KMS-11 (cell line): ENCODE measurements around the gene HES3.

ENCODE experiments used
- H2AFZ ChIP-seq: fragments of 200-600 bp; sonication (generic); 2 replicates; pipeline ENCODE4 v1.6.1; 2016; ENCODE audit warnings: antibody characterized with exemption, mixed run types, low read depth
- H3K27ac ChIP-seq: fragments of 200-600 bp; sonication (generic); 2 replicates; pipeline ENCODE4 v1.6.1; 2016; ENCODE audit warnings: mild to moderate bottlenecking, mixed run types
- H3K27me3 ChIP-seq: fragments of 200-600 bp; sonication (generic); 2 replicates; pipeline ENCODE4 v1.6.1; 2017; ENCODE audit warnings: mild to moderate bottlenecking, low read depth, mixed run types, moderate library complexity; ENCODE audit not compliant: insufficient read depth
- H3K36me3 ChIP-seq: fragments of 200-600 bp; sonication (generic); 2 replicates; pipeline ENCODE4 v1.6.1; 2017; ENCODE audit warnings: mild to moderate bottlenecking, mixed run types; ENCODE audit not compliant: insufficient read depth
- H3K4me1 ChIP-seq: fragments of 200-600 bp; sonication (generic); 2 replicates; pipeline ENCODE4 v1.6.1; 2016; ENCODE audit warnings: mild to moderate bottlenecking, low read depth, mixed run types; ENCODE audit not compliant: poor library complexity, severe bottlenecking
- H3K4me2 ChIP-seq: fragments of 200-600 bp; sonication (generic); 2 replicates; pipeline ENCODE4 v1.7.0; 2016; ENCODE audit warnings: mild to moderate bottlenecking, mixed run types
- H3K4me3 ChIP-seq: fragments of 200-600 bp; sonication (generic); IDR thresholded peaks from 2 replicates; pipeline ENCODE4 v1.6.1; 2017; ENCODE audit warnings: low read depth, low read length, mixed read lengths; ENCODE audit not compliant: insufficient read depth
- H3K79me2 ChIP-seq: fragments of 200-600 bp; sonication (generic); 2 replicates; pipeline ENCODE4 v1.6.1; 2016; ENCODE audit warnings: low read depth, mixed run types; ENCODE audit not compliant: insufficient read depth
- H3K9ac ChIP-seq: fragments of 200-600 bp; sonication (generic); 2 replicates; pipeline ENCODE4 v1.6.1; 2016; ENCODE audit warnings: mild to moderate bottlenecking, mixed run types
- H4K20me1 ChIP-seq: fragments of 200-600 bp; sonication (generic); 2 replicates; pipeline ENCODE4 v1.6.1; 2016; ENCODE audit warnings: mild to moderate bottlenecking, mixed run types; ENCODE audit not compliant: insufficient read depth
- TF ChIP-seq, protein P1 (sequence below): fragments of 200-600 bp; sonication (generic); conservative IDR thresholded peaks from 2 replicates; pipeline ENCODE4 v1.6.1; 2017; ENCODE audit warnings: low read depth, mild to moderate bottlenecking, antibody characterized with exemption, low read length, moderate library complexity, mixed read lengths

The HES3 gene

DNA sequence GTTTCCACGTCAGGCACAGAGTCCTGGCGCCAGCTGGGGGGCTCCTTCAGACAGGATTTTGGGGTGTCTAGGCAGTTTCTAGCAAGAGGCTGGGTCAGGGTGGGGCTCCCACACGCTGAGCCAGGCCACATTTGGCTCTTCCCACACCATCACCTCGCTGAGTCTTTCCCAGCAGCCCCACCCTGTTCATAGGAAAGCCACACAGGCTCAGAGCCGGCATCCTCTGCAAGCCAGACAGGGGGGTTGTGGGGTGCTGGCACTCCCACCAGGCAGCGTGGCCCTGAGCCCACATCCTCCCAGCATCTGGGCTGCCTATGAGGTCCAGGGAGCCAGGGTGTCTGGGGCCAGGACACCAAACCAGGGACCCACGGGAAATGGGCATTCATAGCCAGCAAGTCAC lies 19.7 kb downstream of the HES3 start:
- Histone ChIP-seq H3K9ac (no peak overlapping the region), H3K27ac (no peak overlapping the region), H4K20me1 (no peaks in the 10 kb centered on the region), H2AFZ (no peak overlapping the region), H3K27me3 (peaks cover 5% of the 10 kb centered on the region), H3K4me3 (no peak overlapping the region), H3K4me1 (peaks cover 7% of the 10 kb centered on the region), H3K36me3 (no peaks in the 10 kb centered on the region), H3K79me2 (no peaks in the 10 kb centered on the region), H3K4me2 (no peak overlapping the region)
- TF ChIP-seq, protein P1, sequence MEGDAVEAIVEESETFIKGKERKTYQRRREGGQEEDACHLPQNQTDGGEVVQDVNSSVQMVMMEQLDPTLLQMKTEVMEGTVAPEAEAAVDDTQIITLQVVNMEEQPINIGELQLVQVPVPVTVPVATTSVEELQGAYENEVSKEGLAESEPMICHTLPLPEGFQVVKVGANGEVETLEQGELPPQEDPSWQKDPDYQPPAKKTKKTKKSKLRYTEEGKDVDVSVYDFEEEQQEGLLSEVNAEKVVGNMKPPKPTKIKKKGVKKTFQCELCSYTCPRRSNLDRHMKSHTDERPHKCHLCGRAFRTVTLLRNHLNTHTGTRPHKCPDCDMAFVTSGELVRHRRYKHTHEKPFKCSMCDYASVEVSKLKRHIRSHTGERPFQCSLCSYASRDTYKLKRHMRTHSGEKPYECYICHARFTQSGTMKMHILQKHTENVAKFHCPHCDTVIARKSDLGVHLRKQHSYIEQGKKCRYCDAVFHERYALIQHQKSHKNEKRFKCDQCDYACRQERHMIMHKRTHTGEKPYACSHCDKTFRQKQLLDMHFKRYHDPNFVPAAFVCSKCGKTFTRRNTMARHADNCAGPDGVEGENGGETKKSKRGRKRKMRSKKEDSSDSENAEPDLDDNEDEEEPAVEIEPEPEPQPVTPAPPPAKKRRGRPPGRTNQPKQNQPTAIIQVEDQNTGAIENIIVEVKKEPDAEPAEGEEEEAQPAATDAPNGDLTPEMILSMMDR, result no peak

DNA sequence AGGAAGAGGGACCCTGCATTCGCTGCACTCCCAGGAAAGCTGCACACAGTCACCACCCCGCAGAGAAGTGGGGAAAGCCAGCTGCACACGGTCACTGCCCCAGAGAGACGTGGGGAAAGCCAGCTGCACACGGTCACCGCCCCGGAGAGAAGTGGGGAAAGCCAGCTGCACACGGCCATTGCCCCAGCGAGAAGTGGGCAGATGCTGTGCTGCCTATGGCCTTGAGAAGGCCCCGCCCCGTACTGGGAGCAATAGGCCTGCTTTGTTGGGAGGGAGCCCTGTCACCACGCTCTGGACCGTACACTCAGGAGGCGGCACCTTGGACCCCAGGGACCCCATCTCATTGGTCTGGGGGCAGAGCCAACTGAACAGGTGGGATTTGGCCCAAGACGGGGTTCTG lies 21.2 kb downstream of the HES3 start:
- H3K36me3 ChIP-seq, result no peaks in the 10 kb centered on the region
- peaks cover 3% of the 10 kb centered on the region for H3K4me1 ChIP-seq
- H3K27ac ChIP-seq, result no peak overlapping the region
- no peak overlapping the region for H3K4me3 ChIP-seq
- no peak overlapping the region for H3K9ac ChIP-seq
- H3K27me3 ChIP-seq, result peaks cover 5% of the 10 kb centered on the region; the same call in 1 of the 2 replicates
- H4K20me1 ChIP-seq, result no peaks in the 10 kb centered on the region
- no peaks in the 10 kb centered on the region for H3K79me2 ChIP-seq
- TF ChIP-seq, protein P1, result no peak
- no peak overlapping the region for H3K4me2 ChIP-seq
- no peak overlapping the region for H2AFZ ChIP-seq

DNA sequence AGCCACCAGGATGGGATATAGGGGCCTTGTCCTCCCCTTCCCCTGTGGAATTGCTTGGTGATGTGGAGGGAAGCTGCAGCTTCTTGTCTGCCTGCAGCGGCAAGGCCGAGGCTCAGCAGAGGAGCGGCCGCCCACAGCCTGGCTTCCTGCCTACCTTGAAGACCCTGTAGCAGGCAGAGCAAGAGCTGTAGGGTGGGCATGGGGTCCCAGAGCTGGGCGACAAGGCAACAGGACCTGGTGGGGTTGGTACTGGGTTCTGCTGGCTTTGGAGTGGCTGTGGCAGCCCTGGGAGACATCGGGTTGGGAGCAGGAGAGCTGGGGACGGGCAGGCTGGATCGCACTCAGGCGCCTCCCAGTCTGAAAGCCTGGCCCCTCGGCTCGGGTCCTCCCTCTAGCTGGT lies 22.7 kb downstream of the HES3 start:
- TF ChIP-seq, protein P1, result no peak
- H3K4me1 ChIP-seq, result no peaks in the 10 kb centered on the region
- no peaks in the 10 kb centered on the region for H3K27me3 ChIP-seq
- no peak overlapping the region for H3K4me3 ChIP-seq
- H3K36me3 ChIP-seq, result no peaks in the 10 kb centered on the region
- no peaks in the 10 kb centered on the region for H4K20me1 ChIP-seq
- no peak overlapping the region for H2AFZ ChIP-seq
- no peaks in the 10 kb centered on the region for H3K79me2 ChIP-seq
- H3K27ac ChIP-seq, result no peak overlapping the region
- H3K9ac ChIP-seq, result no peak overlapping the region
- no peak overlapping the region for H3K4me2 ChIP-seq

DNA sequence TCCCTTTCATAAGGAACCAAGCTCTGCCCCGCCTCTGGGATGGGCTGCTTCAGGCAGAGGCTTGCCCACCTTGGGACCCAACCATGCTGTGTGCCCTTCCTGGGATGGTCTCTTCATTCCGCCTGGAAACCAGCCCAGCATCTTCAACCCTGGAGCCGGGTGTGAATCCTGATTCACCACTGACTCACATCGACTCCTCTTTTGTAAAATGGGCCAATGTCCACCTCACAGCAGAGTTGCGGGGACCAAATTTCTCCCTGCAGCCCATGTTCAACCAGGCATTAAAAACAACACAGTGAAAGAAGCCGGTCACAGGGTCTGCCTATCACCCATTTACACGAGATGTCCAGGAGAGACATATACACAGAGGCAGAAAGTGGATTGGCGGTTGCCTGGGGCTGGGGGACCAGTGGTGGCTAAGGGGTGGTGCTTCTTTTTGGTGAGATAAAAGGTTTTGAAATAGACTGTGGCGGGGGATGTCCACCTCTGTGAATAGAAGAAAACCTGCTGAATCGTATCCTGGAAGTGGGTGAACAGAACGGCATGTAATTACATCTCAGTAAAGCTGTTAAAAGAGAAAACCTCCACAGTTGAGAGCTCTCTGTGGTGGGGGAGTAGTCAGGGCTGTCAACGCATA lies 23.8 kb downstream of the HES3 start:
- H4K20me1 ChIP-seq, result no peaks in the 10 kb centered on the region
- TF ChIP-seq, protein P1, result no peak
- H3K36me3 ChIP-seq, result no peaks in the 10 kb centered on the region
- no peak overlapping the region for H3K4me3 ChIP-seq
- H3K27ac ChIP-seq, result no peak overlapping the region
- no peak overlapping the region for H3K9ac ChIP-seq
- H3K27me3 ChIP-seq, result no peaks in the 10 kb centered on the region
- no peak overlapping the region for H2AFZ ChIP-seq
- no peaks in the 10 kb centered on the region for H3K79me2 ChIP-seq
- H3K4me1 ChIP-seq, result no peaks in the 10 kb centered on the region
- H3K4me2 ChIP-seq, result no peak overlapping the region
